ENCODE data around the gene FOXL2NB. TPM values are rescaled to one million over a fixed set of nuclear protein-coding genes. Genes with fewer than 3 reads are reported as not detected.

The FOXL2NB gene
- total and polyA plus RNA-seq, 10 of the 15 experiments (the other 5 are each of a cell fraction or from before 2014, with no cell fraction given), result not detected

GRCh38 chr3:138940446-138940845 lies 6.6 kb upstream of the FOXL2NB start (continued):
- no peak for TF ChIP-seq ELK1 (IDR thresholded peaks at IDR 0.05; ENCODE audit: low read depth, low read length)
- no peak for TF ChIP-seq TAF1 (IDR thresholded peaks at IDR 0.05; ENCODE audit: borderline replicate concordance, low read depth, low read length)
- TF ChIP-seq RFX5 (IDR thresholded peaks at IDR 0.05; ENCODE audit: low read depth, low read length), result no peak
- TF ChIP-seq ZNF217 (IDR thresholded peaks at IDR 0.05), result no peak
- no peak for TF ChIP-seq KAT2A (conservative IDR thresholded peaks at IDR 0.05; ENCODE audit: control insufficient read depth, low read depth, low read length)
- TF ChIP-seq FOS (IDR thresholded peaks at IDR 0.05; ENCODE audit: borderline replicate concordance, extremely low read depth, insufficient read length), result no peak
- TF ChIP-seq POLR2AphosphoS5 (IDR thresholded peaks at IDR 0.05; ENCODE audit: low read length), result no peak

GRCh38 chr3:138941259-138941885 lies 5.6 kb upstream of the FOXL2NB start:
- DNase-seq (ENCODE audit: low read depth, low spot score), result no peak
- SMC1A ChIA-PET (ENCODE audit: uncharacterized antibody, unreplicated experiment), result no interaction called here
- Histone ChIP-seq H3K9me3 (replicated peaks; ENCODE audit: control insufficient read depth, insufficient read depth, low read length) (no peaks in the 10 kb centered on the region; the same call in 2 of the 3 replicates), H2AFZ (ENCODE audit: control insufficient read depth, low read depth, low read length) (no peak overlapping the region), H3K27me3 (replicated peaks in 1 of 2; ENCODE audit: control insufficient read depth in 2 of 2, insufficient read depth in 2 of 2, low read length in 1 of 2) (peaks cover 23 to 53% of the 10 kb centered on the region in 2 experiments), H3K9ac (ENCODE audit: control insufficient read depth, insufficient read depth, low read length) (no peak overlapping the region), H3K4me3 (no peak overlapping the region), H3K79me2 (ENCODE audit: control insufficient read depth, insufficient read depth, low read length) (no peaks in the 10 kb centered on the region), H3K4me1 (ENCODE audit: control insufficient read depth, insufficient read depth, low read length) (no peaks in the 10 kb centered on the region), H3K27ac (ENCODE audit: control insufficient read depth, insufficient read depth) (no peak overlapping the region), H3K36me3 (ENCODE audit: control insufficient read depth in 2 of 2, insufficient read depth in 2 of 2, low read length in 1 of 2) (no peaks in the 10 kb centered on the region), H3K4me2 (ENCODE audit: control insufficient read depth, insufficient read depth) (no peak overlapping the region), H4K20me1 (ENCODE audit: control insufficient read depth, insufficient read depth) (no peaks in the 10 kb centered on the region)
- in situ Hi-C loops (cut with MboI) (loop anchor here (25.0 kb wide), 1 partner anchor 1179 kb away; the partner anchor contains the start of gene SOX14), intact Hi-C loops (cut with micrococcal nuclease; ENCODE audit: unreplicated experiment) (loop anchor here (1.0 to 10.0 kb wide), 3 partner anchors 153 to 388 kb away; no protein-coding TSS in a partner anchor)
- no TSS peak for BruUV-seq (replicated peaks)
- CTCF ChIA-PET, result interaction anchor here (0.6 to 2.7 kb wide), 5 partner anchors 10 to 381 kb away, joined by 3 to 9 read pairs (median 3); no protein-coding TSS in a partner anchor
- ATAC-seq, result peak; percentile 61
- POLR2A ChIA-PET, result no interaction called here
- no peak for FAIRE-seq
- RAD21 ChIA-PET (ENCODE audit: unreplicated experiment), result no interaction called here
- 23% methylated on average over 7 of the region's 7 CpGs for WGBS (ENCODE audit: insufficient coverage, insufficient replicate concordance, low lambda C conversion rate, missing lambda C conversion rate)
- TF ChIP-seq CTCF (IDR thresholded peaks at IDR 0.05 in 2 of 3, conservative IDR thresholded peaks at IDR 0.05 in 1 of 3; ENCODE audit: control insufficient read depth in 2 of 3, extremely low read depth in 1 of 3, insufficient read depth in 1 of 3, low read depth in 3 of 3, low read length in 3 of 3), result peak; percentile 42 to 57 (median 46)
- peak; percentile 27; the same call in 1 of the 2 replicates for TF ChIP-seq SMC3 (IDR thresholded peaks at IDR 0.05; ENCODE audit: borderline replicate concordance, low read length)
- TF ChIP-seq SP1 (IDR thresholded peaks at IDR 0.05; ENCODE audit: low read depth, low read length), result no peak
- TF ChIP-seq CBX3 (IDR thresholded peaks at IDR 0.05; ENCODE audit: borderline replicate concordance, low read depth), result no peak
